ENCODE results near the gene UBQLN3.
A peak's percentile ranks its signal among the peaks of the same experiment; 100 is the strongest.

UBQLN3 gene

DNA sequence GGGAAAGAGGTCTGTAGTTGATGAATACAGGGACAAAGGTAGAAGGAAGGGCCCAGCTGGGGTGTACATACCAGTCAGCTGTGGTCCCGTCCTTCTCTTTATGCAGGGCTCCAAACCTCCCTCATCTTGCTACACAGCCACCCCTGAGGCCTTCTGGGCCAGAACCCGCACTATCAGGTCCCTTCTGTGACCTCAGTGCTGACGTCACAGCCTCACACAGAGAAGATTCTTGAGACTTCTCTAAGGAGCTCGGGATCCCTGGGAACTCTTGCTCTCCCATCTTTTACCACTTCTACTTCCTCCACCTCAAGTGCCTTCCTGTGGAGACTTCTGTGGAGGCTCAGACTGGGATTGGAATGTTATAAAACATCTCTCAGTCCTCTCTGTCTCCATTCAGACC is at the start of gene UBQLN3:
Gene UBQLN3 (minus strand): TSS at position 155 of the 400 bp plus-strand sequence. CDS start 399 bp downstream, outside the sequence.
- TF ChIP-seq, protein P1, sequence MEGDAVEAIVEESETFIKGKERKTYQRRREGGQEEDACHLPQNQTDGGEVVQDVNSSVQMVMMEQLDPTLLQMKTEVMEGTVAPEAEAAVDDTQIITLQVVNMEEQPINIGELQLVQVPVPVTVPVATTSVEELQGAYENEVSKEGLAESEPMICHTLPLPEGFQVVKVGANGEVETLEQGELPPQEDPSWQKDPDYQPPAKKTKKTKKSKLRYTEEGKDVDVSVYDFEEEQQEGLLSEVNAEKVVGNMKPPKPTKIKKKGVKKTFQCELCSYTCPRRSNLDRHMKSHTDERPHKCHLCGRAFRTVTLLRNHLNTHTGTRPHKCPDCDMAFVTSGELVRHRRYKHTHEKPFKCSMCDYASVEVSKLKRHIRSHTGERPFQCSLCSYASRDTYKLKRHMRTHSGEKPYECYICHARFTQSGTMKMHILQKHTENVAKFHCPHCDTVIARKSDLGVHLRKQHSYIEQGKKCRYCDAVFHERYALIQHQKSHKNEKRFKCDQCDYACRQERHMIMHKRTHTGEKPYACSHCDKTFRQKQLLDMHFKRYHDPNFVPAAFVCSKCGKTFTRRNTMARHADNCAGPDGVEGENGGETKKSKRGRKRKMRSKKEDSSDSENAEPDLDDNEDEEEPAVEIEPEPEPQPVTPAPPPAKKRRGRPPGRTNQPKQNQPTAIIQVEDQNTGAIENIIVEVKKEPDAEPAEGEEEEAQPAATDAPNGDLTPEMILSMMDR (conservative IDR thresholded peaks at IDR 0.05; ENCODE audit: low read depth), result no peak
- no peak for DNase-seq (ENCODE audit: low spot score)
- H3K27ac ChIP-seq, result no peak within 1 kb of the TSS
- CTCF ChIA-PET, result interaction anchor here (0.7 to 1.1 kb wide), 2 partner anchors 13 to 33 kb away, joined by 5 to 6 read pairs; no protein-coding TSS in a partner anchor
- POLR2A ChIA-PET (ENCODE audit: low non-redundant PET), result no interaction called here

DNA sequence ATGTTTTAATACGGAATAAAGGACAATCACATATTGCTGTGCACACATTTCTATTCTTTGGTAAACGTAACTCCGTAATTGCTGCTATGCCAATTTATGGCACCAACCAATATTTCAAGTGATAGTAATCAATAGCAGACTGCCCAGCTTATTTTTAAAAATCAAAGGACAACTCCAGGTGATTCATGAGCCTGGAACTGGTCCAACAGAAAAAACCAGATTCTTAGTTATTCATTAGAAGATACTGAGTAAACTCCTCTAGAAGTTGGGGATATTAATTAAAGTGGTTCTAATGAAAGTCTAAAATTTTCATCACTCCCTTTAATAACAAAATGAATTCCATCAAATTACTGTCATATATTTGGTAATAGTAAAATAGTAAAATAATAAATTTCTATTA is 48.0 kb upstream of the UBQLN3 start:
- no peak for DNase-seq (ENCODE audit: low spot score)
- ChIA-PET POLR2A (ENCODE audit: low non-redundant PET) (no interaction called here), CTCF (no interaction called here)
- TF ChIP-seq, protein P1 (conservative IDR thresholded peaks at IDR 0.05; ENCODE audit: low read depth), result no peak
- H3K27ac ChIP-seq, result no peak overlapping the region

GRCh38 chr11:5556596-5557188 is 46.9 kb upstream of the UBQLN3 start:
- CTCF ChIA-PET, result no interaction called here
- DNase-seq (ENCODE audit: low spot score), result no peak
- POLR2A ChIA-PET (ENCODE audit: low non-redundant PET), result interaction anchor here (0.6 kb wide), 1 partner anchor 23 kb away, joined by 3 read pairs; no protein-coding TSS in a partner anchor

DNA sequence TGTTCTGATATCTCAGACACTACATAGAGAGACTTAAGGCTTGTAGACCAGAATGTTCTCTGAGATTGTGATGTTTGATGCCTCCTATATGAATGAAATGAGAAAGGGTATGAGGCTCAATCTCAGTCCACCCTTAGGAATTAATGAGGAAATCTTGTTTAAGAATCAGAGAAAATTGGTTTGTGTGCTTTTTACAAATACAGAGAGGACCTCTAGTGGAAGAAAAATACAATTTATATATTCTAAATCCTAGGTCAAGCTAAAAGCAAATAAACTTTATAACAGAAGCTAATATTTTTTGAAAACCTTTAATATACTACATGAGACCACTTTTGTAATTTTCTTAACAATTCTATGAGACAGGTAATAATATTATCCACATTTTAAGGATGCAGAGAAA is 43.6 kb upstream of the UBQLN3 start:
- ChIA-PET CTCF (no interaction called here), POLR2A (ENCODE audit: low non-redundant PET) (no interaction called here)
- no peak overlapping the region for H3K27ac ChIP-seq
- no peak for DNase-seq (ENCODE audit: low spot score)
- TF ChIP-seq, protein P1 (conservative IDR thresholded peaks at IDR 0.05; ENCODE audit: low read depth), result 0 out of 2 replicates have a peak, but pooled peaks have one; percentile 19

More at GRCh38 chr11:5556596-5557188, 46.9 kb upstream of the UBQLN3 start:
- TF ChIP-seq, protein P1 (conservative IDR thresholded peaks at IDR 0.05; ENCODE audit: low read depth), result no peak
- H3K27ac ChIP-seq, result no peak overlapping the region

- CTCF ChIA-PET, result no interaction called here
- POLR2A ChIA-PET (ENCODE audit: low non-redundant PET), result no interaction called here
- no peak overlapping the region for H3K27ac ChIP-seq
- TF ChIP-seq, protein P1 (conservative IDR thresholded peaks at IDR 0.05; ENCODE audit: low read depth), result no peak
- DNase-seq (ENCODE audit: low spot score), result peak; percentile 62
These were observed 40.8 kb upstream of the UBQLN3 start for GRCh38 chr11:5550440-5551095.

GRCh38 chr11:5548440-5548839 is 38.7 kb upstream of the UBQLN3 start, which contains the start of gene OR52H1:
Gene OR52H1, minus strand, starts transcription at chr11:5548540. Its CDS starts 3,035 bp downstream, at chr11:5545505.
- H3K27ac ChIP-seq, result no peak within 1 kb of the TSS
- CTCF ChIA-PET, result no interaction called here
- POLR2A ChIA-PET (ENCODE audit: low non-redundant PET), result no interaction called here
- TF ChIP-seq, protein P1 (conservative IDR thresholded peaks at IDR 0.05; ENCODE audit: low read depth), result no peak
- no peak for DNase-seq (ENCODE audit: low spot score)
